Glutamatergic neuron (in vitro differentiated cells): Measurements from ENCODE around the gene RTL3. TPM values are rescaled to one million over a fixed set of nuclear protein-coding genes. Genes with fewer than 3 reads are reported as not detected.
A peak's percentile ranks its signal among the peaks of the same experiment; 100 is the strongest.

Source experiments
- DNase-seq: peaks from one replicate; pipeline ENCODE4 v3.0.0; 2022
- H3K27ac Mint-ChIP-seq: one replicate; pipeline ENCODE4 v1.8.0; 2020; ENCODE audit warnings: mild to moderate bottlenecking, mixed read lengths, inconsistent platforms; ENCODE audit not compliant: unreplicated experiment
- H3K27me3 Mint-ChIP-seq: one replicate; pipeline ENCODE4 v1.8.0; 2020; ENCODE audit warnings: mild to moderate bottlenecking, moderate library complexity, mixed read lengths, inconsistent platforms; ENCODE audit not compliant: unreplicated experiment
- H3K36me3 Mint-ChIP-seq: one replicate; pipeline ENCODE4 v1.8.0; 2020; ENCODE audit warnings: mild to moderate bottlenecking, mixed read lengths, inconsistent platforms; ENCODE audit not compliant: unreplicated experiment
- H3K4me1 Mint-ChIP-seq: one replicate; pipeline ENCODE4 v1.8.0; 2020; ENCODE audit warnings: mild to moderate bottlenecking, low read depth, mixed read lengths, inconsistent platforms; ENCODE audit not compliant: unreplicated experiment
- H3K4me3 Mint-ChIP-seq: one replicate; pipeline ENCODE4 v1.8.0; 2020; ENCODE audit warnings: mild to moderate bottlenecking, mixed read lengths, inconsistent platforms; ENCODE audit not compliant: unreplicated experiment
- H3K9me3 Mint-ChIP-seq: one replicate; pipeline ENCODE4 v1.8.0; 2020; ENCODE audit warnings: mild to moderate bottlenecking, moderate library complexity, mixed read lengths, inconsistent platforms; ENCODE audit not compliant: unreplicated experiment
- long read RNA-seq: library from polyadenylated mRNA; unstranded; transcript quantifications from one replicate; pipeline ENCODE4 v2.0.0, GENCODE V29; 2020; ENCODE audit not compliant: unreplicated experiment
- total RNA-seq: library from RNA; stranded (reverse); fragmentation: NEBNext Ultra II Directional; extraction: Animal tissue kit (Norgen Biotek cat#: 25700); gene quantifications from one replicate; pipeline ENCODE4 v1.2.1, GENCODE V29; 2021; ENCODE audit not compliant: unreplicated experiment
- TF ChIP-seq, protein P1 (sequence below): fragments of 200-600 bp; sonication (generic); IDR thresholded peaks from one replicate; pipeline ENCODE4 v1.5.0; 2021; ENCODE audit not compliant: partially characterized antibody, unreplicated experiment

Gene RTL3, protein sequence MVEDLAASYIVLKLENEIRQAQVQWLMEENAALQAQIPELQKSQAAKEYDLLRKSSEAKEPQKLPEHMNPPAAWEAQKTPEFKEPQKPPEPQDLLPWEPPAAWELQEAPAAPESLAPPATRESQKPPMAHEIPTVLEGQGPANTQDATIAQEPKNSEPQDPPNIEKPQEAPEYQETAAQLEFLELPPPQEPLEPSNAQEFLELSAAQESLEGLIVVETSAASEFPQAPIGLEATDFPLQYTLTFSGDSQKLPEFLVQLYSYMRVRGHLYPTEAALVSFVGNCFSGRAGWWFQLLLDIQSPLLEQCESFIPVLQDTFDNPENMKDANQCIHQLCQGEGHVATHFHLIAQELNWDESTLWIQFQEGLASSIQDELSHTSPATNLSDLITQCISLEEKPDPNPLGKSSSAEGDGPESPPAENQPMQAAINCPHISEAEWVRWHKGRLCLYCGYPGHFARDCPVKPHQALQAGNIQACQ
- total RNA-seq, result not detected
- long read RNA-seq, result 0 reads

- H3K4me3 Mint-ChIP-seq, result no peak within 1 kb of the TSS
- no peaks in the 10 kb centered on the region for H3K36me3 Mint-ChIP-seq
- no peak within 1 kb of the TSS for H3K27ac Mint-ChIP-seq
- H3K27me3 Mint-ChIP-seq, result no peaks in the 10 kb centered on the region
- no peaks in the 10 kb centered on the region for H3K9me3 Mint-ChIP-seq
- H3K4me1 Mint-ChIP-seq, result no peaks in the 10 kb centered on the region
- TF ChIP-seq, protein P1, sequence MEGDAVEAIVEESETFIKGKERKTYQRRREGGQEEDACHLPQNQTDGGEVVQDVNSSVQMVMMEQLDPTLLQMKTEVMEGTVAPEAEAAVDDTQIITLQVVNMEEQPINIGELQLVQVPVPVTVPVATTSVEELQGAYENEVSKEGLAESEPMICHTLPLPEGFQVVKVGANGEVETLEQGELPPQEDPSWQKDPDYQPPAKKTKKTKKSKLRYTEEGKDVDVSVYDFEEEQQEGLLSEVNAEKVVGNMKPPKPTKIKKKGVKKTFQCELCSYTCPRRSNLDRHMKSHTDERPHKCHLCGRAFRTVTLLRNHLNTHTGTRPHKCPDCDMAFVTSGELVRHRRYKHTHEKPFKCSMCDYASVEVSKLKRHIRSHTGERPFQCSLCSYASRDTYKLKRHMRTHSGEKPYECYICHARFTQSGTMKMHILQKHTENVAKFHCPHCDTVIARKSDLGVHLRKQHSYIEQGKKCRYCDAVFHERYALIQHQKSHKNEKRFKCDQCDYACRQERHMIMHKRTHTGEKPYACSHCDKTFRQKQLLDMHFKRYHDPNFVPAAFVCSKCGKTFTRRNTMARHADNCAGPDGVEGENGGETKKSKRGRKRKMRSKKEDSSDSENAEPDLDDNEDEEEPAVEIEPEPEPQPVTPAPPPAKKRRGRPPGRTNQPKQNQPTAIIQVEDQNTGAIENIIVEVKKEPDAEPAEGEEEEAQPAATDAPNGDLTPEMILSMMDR, result no peak
- DNase-seq, result no peak
Measured at GRCh38 chrX:78658845-78659744, at the start of gene RTL3. Gene RTL3, minus strand, starts transcription at chrX:78659328. Its CDS starts 908 bp downstream, at chrX:78658420.

DNA sequence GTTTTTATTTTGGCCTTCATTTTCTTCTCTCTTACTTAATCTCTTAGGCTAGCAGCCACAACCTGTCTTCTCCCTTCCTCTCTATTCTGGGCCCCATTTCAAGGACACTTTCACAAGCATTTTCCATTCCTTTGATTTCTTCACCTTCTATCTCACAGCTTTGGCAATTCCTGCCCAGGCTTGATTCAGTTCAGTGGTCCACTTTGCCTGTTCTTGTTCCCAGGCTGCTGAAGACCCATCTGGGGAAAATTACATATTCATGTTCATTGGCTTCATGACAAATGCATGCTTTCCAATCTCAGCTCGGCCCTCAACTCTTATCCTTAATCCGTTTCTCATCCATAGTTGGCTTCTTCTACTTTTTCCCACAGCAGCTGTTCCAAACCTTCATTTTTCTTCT is 49.7 kb upstream of the RTL3 start:
- Mint-ChIP-seq H3K36me3 (no peaks in the 10 kb centered on the region), H3K4me1 (no peaks in the 10 kb centered on the region), H3K27me3 (no peaks in the 10 kb centered on the region), H3K4me3 (no peak overlapping the region), H3K27ac (no peak overlapping the region), H3K9me3 (no peaks in the 10 kb centered on the region)
- no peak for DNase-seq
- TF ChIP-seq, protein P1, result no peak

GRCh38 chrX:78708262-78708661 is 49.1 kb upstream of the RTL3 start:
- no peaks in the 10 kb centered on the region for H3K27me3 Mint-ChIP-seq
- no peak overlapping the region for H3K27ac Mint-ChIP-seq
- no peaks in the 10 kb centered on the region for H3K4me1 Mint-ChIP-seq
- TF ChIP-seq, protein P1, result no peak
- H3K9me3 Mint-ChIP-seq, result no peaks in the 10 kb centered on the region
- H3K4me3 Mint-ChIP-seq, result no peak overlapping the region
- DNase-seq, result peak; percentile 13
- H3K36me3 Mint-ChIP-seq, result no peaks in the 10 kb centered on the region

DNA sequence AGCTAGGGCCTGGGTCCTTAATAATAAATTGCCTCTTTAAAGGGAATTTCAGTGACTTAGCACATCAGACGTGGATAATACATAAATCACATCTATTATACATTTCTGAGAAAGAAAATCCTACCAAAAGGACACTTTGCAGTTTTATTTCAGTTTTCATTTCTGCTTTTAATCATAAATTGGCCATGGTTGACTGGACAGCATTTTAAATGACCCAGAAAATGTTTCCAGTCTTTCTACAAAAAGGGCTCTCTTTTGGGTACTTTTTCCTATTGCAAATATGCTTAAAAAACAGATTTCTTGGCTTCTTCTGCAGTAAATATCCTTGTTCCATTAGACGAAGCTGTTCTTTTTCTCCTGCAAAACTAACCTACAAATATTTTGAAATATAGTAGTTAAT is 46.9 kb upstream of the RTL3 start:
- no peaks in the 10 kb centered on the region for H3K9me3 Mint-ChIP-seq
- no peaks in the 10 kb centered on the region for H3K27me3 Mint-ChIP-seq
- H3K27ac Mint-ChIP-seq, result no peak overlapping the region
- H3K4me1 Mint-ChIP-seq, result no peaks in the 10 kb centered on the region
- no peak for DNase-seq
- no peak overlapping the region for H3K4me3 Mint-ChIP-seq
- TF ChIP-seq, protein P1, result no peak
- no peaks in the 10 kb centered on the region for H3K36me3 Mint-ChIP-seq

GRCh38 chrX:78693536-78693935 is 34.4 kb upstream of the RTL3 start:
- DNase-seq, result no peak
- Mint-ChIP-seq H3K27me3 (peaks cover 2% of the 10 kb centered on the region), H3K36me3 (no peaks in the 10 kb centered on the region), H3K9me3 (no peaks in the 10 kb centered on the region), H3K4me3 (no peak overlapping the region), H3K4me1 (no peaks in the 10 kb centered on the region), H3K27ac (no peak overlapping the region)
- TF ChIP-seq, protein P1, result no peak
